ENCODE data around the gene SPATC1L. TPM values are rescaled to one million over a fixed set of nuclear protein-coding genes. Genes with fewer than 3 reads are reported as not detected.

SPATC1L gene
- total RNA-seq, 1 experiment from 2014 or later, result 36.0 TPM

GRCh38 chr21:46191686-46192575 lies 7.7 kb upstream of the SPATC1L start:
- Histone ChIP-seq H3K4me1 (ENCODE audit: insufficient read depth, low read length) (peaks cover 4% of the 10 kb centered on the region; the same call in 1 of the 2 replicates), H3K79me1 (ENCODE audit: insufficient read depth, low read depth, low read length, poor library complexity, severe bottlenecking) (no peaks in the 10 kb centered on the region), H3K79me2 (ENCODE audit: insufficient read depth, low read length) (no peaks in the 10 kb centered on the region), H2BK120ac (ENCODE audit: low read depth, low read length, poor library complexity, severe bottlenecking) (no peak overlapping the region), H2BK15ac (ENCODE audit: low read depth, low read length) (no peak overlapping the region), H3K23ac (ENCODE audit: insufficient read length, low read depth, low read length) (no peak overlapping the region), H2BK5ac (ENCODE audit: insufficient read length, low read length) (no peak overlapping the region), H3K9me3 (ENCODE audit: control insufficient read depth, low read depth, low read length) (no peaks in the 10 kb centered on the region), H4K5ac (ENCODE audit: insufficient read length, low read depth, low read length) (no peak overlapping the region), H2BK12ac (ENCODE audit: insufficient read length, low read depth, low read length) (no peak overlapping the region), H3K27ac (ENCODE audit: insufficient read length, low read depth, low read length) (no peak overlapping the region), H3K23me2 (ENCODE audit: insufficient read length, low read depth, low read length, poor library complexity, severe bottlenecking) (no peaks in the 10 kb centered on the region), H3K18ac (ENCODE audit: insufficient read length, low read depth, low read length) (no peak overlapping the region), H3K9ac (ENCODE audit: extremely low read depth, insufficient read length, low read length) (no peak overlapping the region), H3K4ac (ENCODE audit: low read depth, low read length) (no peak overlapping the region), H2AFZ (ENCODE audit: low read length) (no peak overlapping the region), H4K20me1 (ENCODE audit: control insufficient read depth, insufficient read depth, insufficient read length) (no peaks in the 10 kb centered on the region), H3K4me2 (ENCODE audit: insufficient read depth, insufficient read length, low read length) (no peak overlapping the region), H3K14ac (ENCODE audit: insufficient read depth, low read length) (no peak overlapping the region), H2BK20ac (ENCODE audit: low read depth, low read length, poor library complexity, severe bottlenecking) (no peak overlapping the region), H2AK5ac (ENCODE audit: insufficient read length, low read length) (no peak overlapping the region), H4K8ac (replicated peaks; ENCODE audit: insufficient read length, low read depth, low read length) (no peak overlapping the region), H3T11ph (ENCODE audit: low read length) (no peak overlapping the region), H3K56ac (ENCODE audit: insufficient read length, low read depth, low read length) (no peak overlapping the region), H4K91ac (ENCODE audit: insufficient read length, low read depth, low read length) (no peak overlapping the region), H3K27me3 (ENCODE audit: insufficient read depth, low read length) (no peaks in the 10 kb centered on the region)
- Mint-ChIP-seq H3K9me3 (no peaks in the 10 kb centered on the region), H3K4me3 (no peak overlapping the region), H3K36me3 (ENCODE audit: insufficient read depth in 1 of 3, low read depth in 3 of 3) (peaks cover 35 to 59% (median 56%) of the 10 kb centered on the region in 3 experiments; a peak in 6 of 7 replicates), H3K4me1 (peaks cover 13 to 21% of the 10 kb centered on the region in 2 experiments), H3K27me3 (ENCODE audit: low read depth) (no peaks in the 10 kb centered on the region), H3K27ac (no peak overlapping the region; a peak in 1 of 7 replicates)
- TF ChIP-seq CTCF (conservative IDR thresholded peaks at IDR 0.05), result no peak
- no peak for DNase-seq
- no CpG with 5 or more reads among the region's 20 CpGs for WGBS (ENCODE audit: extremely low coverage, insufficient read length, low lambda C conversion rate)

Data from H9 (cell line).